IPS DF 6.9 (cell line): Measurements from ENCODE around the gene GRIA4.
"Not testable (repeated sequence)": the region's sequence is repeated elsewhere in the genome, so short reads cannot be mapped to it uniquely, and the experiment has no call there.

ENCODE experiments used
- DNase-seq: peaks from one replicate; pipeline ENCODE4 v3.0.0-alpha.2; 2013; ENCODE audit warnings: low read depth, low spot score
- H3K27ac ChIP-seq: one replicate; pipeline ENCODE4 v1.5.1; 2013; ENCODE audit warnings: low read length, control low read depth
- H3K27me3 ChIP-seq: 2 replicates; pipeline ENCODE4 v1.6.1; 2013; ENCODE audit warnings: mild to moderate bottlenecking, low read length; ENCODE audit not compliant: control insufficient read depth, insufficient read depth
- H3K36me3 ChIP-seq: 2 replicates; pipeline ENCODE4 v1.6.1; 2013; ENCODE audit warnings: low read length; ENCODE audit not compliant: control insufficient read depth, insufficient read depth
- H3K4me1 ChIP-seq: 2 replicates; pipeline ENCODE4 v1.6.1; 2013; ENCODE audit warnings: low read length; ENCODE audit not compliant: control insufficient read depth, insufficient read depth
- H3K4me3 ChIP-seq: 2 replicates; pipeline ENCODE4 v1.5.1; 2013; ENCODE audit warnings: mild to moderate bottlenecking, low read length
- H3K9me3 ChIP-seq: 2 replicates; pipeline ENCODE4 v1.6.1; 2013; ENCODE audit warnings: low read length, inconsistent platforms; ENCODE audit not compliant: control insufficient read depth, insufficient read depth
- WGBS: extraction: QIAGEN DNeasy Blood & Tissue Kit; methylation state at CpG from one replicate; pipeline ENCODE4 v1.1.7; 2013; ENCODE audit warnings: mixed read lengths, missing lambda C conversion rate; ENCODE audit not compliant: insufficient read length, insufficient coverage; 5-methylcytosine and 5-hydroxymethylcytosine counted together

The GRIA4 gene

DNA sequence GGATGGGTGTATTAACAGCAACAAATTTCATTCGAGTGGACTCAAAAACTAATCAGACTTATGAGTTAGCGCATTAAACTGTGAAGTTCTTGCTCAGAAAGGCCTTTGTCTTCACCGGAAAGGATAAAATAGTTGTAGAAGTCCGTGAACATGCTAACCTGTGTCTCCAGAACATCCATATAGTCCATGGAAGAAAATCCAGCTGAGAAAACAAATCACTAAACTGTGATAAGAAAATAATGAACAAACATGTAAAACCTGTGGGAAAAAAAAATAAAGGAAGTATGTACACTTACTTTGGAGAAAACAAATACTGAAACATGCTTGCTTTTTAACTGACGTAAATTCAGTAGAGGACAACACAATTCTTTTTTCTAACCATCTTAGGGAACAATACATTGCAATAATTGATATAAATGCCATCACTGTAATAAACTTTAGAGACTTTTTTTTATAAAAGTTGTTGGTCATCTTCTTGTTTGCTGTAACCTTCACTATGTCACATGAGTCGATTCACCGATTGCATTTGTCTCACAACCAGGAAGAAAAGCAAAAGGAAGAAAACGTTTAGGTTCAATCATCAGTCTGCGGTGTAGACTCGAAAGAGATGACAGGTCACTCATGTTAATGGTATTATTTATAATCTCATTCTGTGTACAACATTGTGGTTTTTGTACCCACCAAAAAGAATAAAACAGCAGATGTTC lies 370.3 kb downstream of the GRIA4 start:
- Histone ChIP-seq H3K4me1 (no peaks in the 10 kb centered on the region), H3K27me3 (no peaks in the 10 kb centered on the region), H3K36me3 (no peaks in the 10 kb centered on the region), H3K27ac (no peak overlapping the region), H3K4me3 (no peak overlapping the region), H3K9me3 (no peaks in the 10 kb centered on the region)
- no CpG with 5 or more reads among the region's 10 CpGs for WGBS
- no peak for DNase-seq

- no peaks in the 10 kb centered on the region for H3K4me1 ChIP-seq
Measured at GRCh38 chr11:105986554-105986953, 376.7 kb downstream of the GRIA4 start.

DNA sequence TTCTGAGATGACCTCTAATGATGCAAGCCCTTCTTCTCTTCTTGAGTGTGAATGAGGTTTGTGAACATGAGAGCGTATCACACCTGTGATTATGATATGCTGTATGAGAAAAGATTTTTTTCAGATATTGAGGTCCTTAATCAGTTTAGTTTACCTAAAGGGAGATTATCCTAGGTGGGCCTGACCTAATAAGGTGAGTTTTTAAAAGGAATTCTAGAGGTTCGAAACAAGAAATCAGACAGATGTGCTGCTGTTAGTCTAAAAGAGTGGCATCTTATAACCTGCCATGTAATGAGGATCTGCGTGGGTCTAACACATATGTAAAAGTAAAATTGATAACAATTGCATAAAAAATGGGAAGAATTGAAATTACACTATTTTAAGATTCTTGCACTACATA lies 378.3 kb downstream of the GRIA4 start:
- Histone ChIP-seq H3K9me3 (no peaks in the 10 kb centered on the region), H3K4me1 (no peaks in the 10 kb centered on the region), H3K27ac (no peak overlapping the region), H3K36me3 (no peaks in the 10 kb centered on the region), H3K4me3 (no peak overlapping the region), H3K27me3 (no peaks in the 10 kb centered on the region)
- WGBS, result no CpG with 5 or more reads among the region's 3 CpGs
- DNase-seq, result no peak

More at GRCh38 chr11:105986554-105986953, 376.7 kb downstream of the GRIA4 start:
- no CpG with 5 or more reads among the region's 2 CpGs for WGBS
- DNase-seq, result no peak
- H3K4me3 ChIP-seq, result no peak overlapping the region
- H3K9me3 ChIP-seq, result no peaks in the 10 kb centered on the region
- H3K27ac ChIP-seq, result no peak overlapping the region
- H3K27me3 ChIP-seq, result no peaks in the 10 kb centered on the region
- H3K36me3 ChIP-seq, result no peaks in the 10 kb centered on the region

DNA sequence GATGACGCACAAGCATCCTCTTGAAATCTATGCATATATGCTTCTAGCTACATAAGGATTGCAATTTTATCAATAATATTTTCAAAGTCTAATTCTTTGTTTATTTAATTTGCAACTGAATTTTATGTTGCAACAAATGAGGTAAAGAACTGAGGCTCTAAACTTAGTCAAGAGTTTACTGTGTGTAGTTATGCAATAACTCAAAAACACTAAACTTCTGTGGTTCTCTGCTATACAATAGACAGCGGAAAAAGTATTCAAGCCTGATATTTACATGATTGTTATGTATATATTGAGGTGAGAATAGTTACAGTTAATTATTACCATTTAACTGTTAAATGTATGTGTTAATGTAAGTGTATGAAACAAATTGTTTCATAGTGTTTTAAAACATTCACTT lies 379.3 kb downstream of the GRIA4 start:
- DNase-seq, result no peak
- no peaks in the 10 kb centered on the region for H3K9me3 ChIP-seq
- WGBS, result no CpG with 5 or more reads among the region's 2 CpGs
- H3K4me1 ChIP-seq, result no peaks in the 10 kb centered on the region
- H3K27ac ChIP-seq, result no peak overlapping the region
- no peaks in the 10 kb centered on the region for H3K36me3 ChIP-seq
- H3K4me3 ChIP-seq, result no peak overlapping the region
- H3K27me3 ChIP-seq, result no peaks in the 10 kb centered on the region

DNA sequence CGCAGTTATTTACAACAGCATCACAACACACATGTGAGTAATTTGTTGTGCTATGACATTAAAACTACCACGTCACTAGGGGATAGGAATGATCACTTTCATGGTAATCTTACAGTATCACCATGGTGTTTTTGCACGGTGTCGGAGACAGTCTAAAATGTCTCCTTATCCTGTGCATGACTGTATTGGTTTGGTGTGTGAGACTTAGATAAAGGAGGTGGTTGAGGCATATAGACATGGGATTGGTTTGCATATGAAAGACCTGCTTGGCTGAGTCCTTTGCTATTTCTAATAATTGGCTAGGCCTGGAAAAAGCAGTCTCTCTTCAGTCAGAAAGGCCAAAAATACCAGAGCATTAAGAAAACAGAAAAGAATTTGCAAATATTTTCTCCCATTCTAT lies 382.0 kb downstream of the GRIA4 start:
- no peak for DNase-seq
- Histone ChIP-seq H3K27me3 (no peaks in the 10 kb centered on the region), H3K36me3 (peaks cover 2% of the 10 kb centered on the region; the same call in 1 of the 2 replicates), H3K9me3 (no peaks in the 10 kb centered on the region), H3K4me3 (no peak overlapping the region), H3K4me1 (no peaks in the 10 kb centered on the region), H3K27ac (no peak overlapping the region)
- no CpG with 5 or more reads among the region's 4 CpGs for WGBS

DNA sequence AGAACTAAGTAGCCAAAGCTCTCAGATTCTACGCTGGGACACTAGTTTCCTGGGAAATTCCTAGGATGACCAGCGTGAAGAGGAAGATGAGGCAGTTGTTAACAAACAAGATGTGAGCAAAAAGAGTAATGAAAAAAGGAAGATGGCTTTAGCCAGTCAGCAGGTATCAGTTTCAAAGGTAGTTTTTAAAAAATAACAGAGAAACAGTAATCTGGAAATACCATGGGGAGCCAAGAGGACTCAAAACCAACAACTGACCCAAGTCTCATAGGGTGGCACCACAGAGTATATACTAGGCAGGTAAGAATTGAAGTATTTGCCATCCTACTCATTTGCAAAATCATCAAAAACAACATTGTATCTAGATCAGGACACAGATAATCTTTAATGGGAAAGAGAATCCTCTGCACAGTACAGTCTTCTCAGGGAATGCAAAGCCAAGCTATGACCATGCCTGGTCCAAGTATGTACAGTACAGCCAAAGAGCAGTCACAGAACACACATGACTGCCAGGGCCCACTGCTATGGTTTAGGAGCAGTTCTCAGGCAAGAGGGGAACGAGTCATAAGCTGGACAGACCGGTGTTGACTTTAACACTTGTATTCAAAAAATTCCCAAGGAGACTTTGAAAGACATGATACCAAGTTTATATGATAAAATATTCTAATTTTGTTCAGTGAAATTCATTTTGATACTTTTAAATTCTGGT lies 391.6 kb downstream of the GRIA4 start:
- no CpG with 5 or more reads among the region's 4 CpGs for WGBS
- no peaks in the 10 kb centered on the region for H3K27me3 ChIP-seq
- no peak for DNase-seq

DNA sequence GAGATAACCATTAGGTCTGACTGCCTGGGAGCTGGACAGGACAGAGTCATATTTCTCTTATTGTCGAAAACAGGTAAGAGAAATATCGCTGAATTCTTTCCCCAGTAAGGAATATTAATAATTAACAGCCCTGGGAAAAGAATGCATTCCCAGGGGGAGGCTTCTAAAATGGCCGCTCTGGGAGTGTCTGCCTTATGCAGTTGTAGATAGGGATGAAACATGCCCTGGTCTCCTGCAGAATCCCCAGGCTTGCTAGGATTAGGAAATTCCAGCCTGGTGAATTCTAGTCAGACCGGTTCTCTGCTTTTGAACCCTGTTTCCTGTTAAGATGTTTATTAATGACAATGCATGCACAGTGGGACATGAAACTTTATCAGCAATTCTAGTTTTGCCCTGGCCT lies 393.2 kb downstream of the GRIA4 start:
- not testable (repeated sequence) for H3K4me3 ChIP-seq, H3K27me3 ChIP-seq, DNase-seq, H3K9me3 ChIP-seq, H3K36me3 ChIP-seq, H3K4me1 ChIP-seq, H3K27ac ChIP-seq
- WGBS, result no CpG with 5 or more reads among the region's 4 CpGs

More for the DNA sequence above, 391.6 kb downstream of the GRIA4 start:
- Histone ChIP-seq H3K4me3 (no peak overlapping the region), H3K27ac (no peak overlapping the region), H3K36me3 (no peaks in the 10 kb centered on the region), H3K4me1 (no peaks in the 10 kb centered on the region), H3K9me3 (no peaks in the 10 kb centered on the region)

GRCh38 chr11:106011481-106011880 lies 401.6 kb downstream of the GRIA4 start:
- Histone ChIP-seq H3K4me3 (no peak overlapping the region), H3K27me3 (no peaks in the 10 kb centered on the region), H3K4me1 (no peaks in the 10 kb centered on the region; the same call in 1 of the 2 replicates), H3K27ac (no peak overlapping the region), H3K9me3 (no peaks in the 10 kb centered on the region), H3K36me3 (peaks cover 6% of the 10 kb centered on the region; the same call in 1 of the 2 replicates)
- no peak for DNase-seq
- no CpG with 5 or more reads among the region's 2 CpGs for WGBS

- Histone ChIP-seq H3K27me3 (no peaks in the 10 kb centered on the region), H3K9me3 (no peaks in the 10 kb centered on the region), H3K36me3 (peaks cover 4% of the 10 kb centered on the region; the same call in 1 of the 2 replicates), H3K4me3 (no peak overlapping the region), H3K4me1 (no peaks in the 10 kb centered on the region), H3K27ac (no peak overlapping the region)
- WGBS, result no CpG with 5 or more reads among the region's 3 CpGs
- no peak for DNase-seq
Measured at GRCh38 chr11:106012744-106013143, 402.9 kb downstream of the GRIA4 start.

DNA sequence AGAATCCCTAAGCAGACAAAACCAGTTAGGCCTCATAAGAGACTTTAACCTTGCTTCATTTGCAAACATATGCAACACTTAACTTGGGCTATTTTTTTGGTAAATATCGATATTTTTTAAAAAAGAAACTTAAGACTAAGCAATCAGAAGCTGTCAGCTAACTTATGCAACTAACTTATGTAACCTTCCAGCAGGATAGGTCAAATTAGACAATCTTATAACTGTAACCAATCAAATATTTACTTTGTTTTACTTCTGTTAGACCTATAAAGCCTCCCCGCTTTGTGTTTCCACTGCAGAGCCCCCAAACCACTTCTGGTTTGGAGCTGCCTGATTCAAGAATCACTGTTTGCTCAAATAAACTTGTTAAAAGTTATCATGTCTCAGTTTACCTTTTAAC lies 404.2 kb downstream of the GRIA4 start:
- no peak overlapping the region for H3K4me3 ChIP-seq
- no peak overlapping the region for H3K27ac ChIP-seq
- no peaks in the 10 kb centered on the region for H3K4me1 ChIP-seq
- no peak for DNase-seq
- H3K9me3 ChIP-seq, result no peaks in the 10 kb centered on the region
- peaks cover 4% of the 10 kb centered on the region; the same call in 1 of the 2 replicates for H3K36me3 ChIP-seq
- H3K27me3 ChIP-seq, result no peaks in the 10 kb centered on the region
- WGBS, result no CpG with 5 or more reads among the region's 2 CpGs
